ENCODE data around the gene GPC3. TPM values are rescaled to one million over a fixed set of nuclear protein-coding genes. Genes with fewer than 3 reads are reported as not detected.

Gene GPC3
- polyA plus RNA-seq, 4 donors = 980 to 2,545 (median 1,382) TPM

- DNase-seq (ENCODE audit: low read depth in 4 of 4, low spot score in 3 of 4) = no peak
Observed at GRCh38 chrX:133715715-133716114, 269.7 kb downstream of the GPC3 start.

- DNase-seq (ENCODE audit: low read depth in 4 of 4, low spot score in 3 of 4) = no peak
Observed at GRCh38 chrX:133709501-133709900, 275.9 kb downstream of the GPC3 start.

GRCh38 chrX:133706890-133707289 is 278.5 kb downstream of the GPC3 start:
- no peak for DNase-seq (ENCODE audit: low read depth in 4 of 4, low spot score in 3 of 4)

GRCh38 chrX:133702230-133702629 is 283.2 kb downstream of the GPC3 start:
- no peak for DNase-seq (ENCODE audit: low read depth in 4 of 4, low spot score in 3 of 4)

- DNase-seq (ENCODE audit: low read depth in 4 of 4, low spot score in 3 of 4) = no peak
Observed at GRCh38 chrX:133699023-133699728, 286.2 kb downstream of the GPC3 start.

GRCh38 chrX:133698298-133698697 is 287.1 kb downstream of the GPC3 start:
- DNase-seq (ENCODE audit: low read depth in 4 of 4, low spot score in 3 of 4) = no peak

- no peak for DNase-seq (ENCODE audit: low read depth in 4 of 4, low spot score in 3 of 4)
Observed at GRCh38 chrX:133697656-133698055, 287.7 kb downstream of the GPC3 start.

- no peak for DNase-seq (ENCODE audit: low read depth in 4 of 4, low spot score in 3 of 4)
Observed at GRCh38 chrX:133689997-133690599, 295.3 kb downstream of the GPC3 start.

GRCh38 chrX:133685822-133686221 is 299.6 kb downstream of the GPC3 start:
- no peak for DNase-seq (ENCODE audit: low read depth in 4 of 4, low spot score in 3 of 4)

- DNase-seq (ENCODE audit: low read depth in 4 of 4, low spot score in 3 of 4) = no peak
Observed at GRCh38 chrX:133681897-133682296, 303.5 kb downstream of the GPC3 start.

GRCh38 chrX:133681421-133681820 is 304.0 kb downstream of the GPC3 start:
- DNase-seq (ENCODE audit: low read depth in 4 of 4, low spot score in 3 of 4) = no peak

GRCh38 chrX:133677123-133678063 is 308.0 kb downstream of the GPC3 start:
- no peak for DNase-seq (ENCODE audit: low read depth in 4 of 4, low spot score in 3 of 4)

- no peak for DNase-seq (ENCODE audit: low read depth in 4 of 4, low spot score in 3 of 4)
Observed at GRCh38 chrX:133676344-133677122, 308.9 kb downstream of the GPC3 start.

GRCh38 chrX:133674726-133675470 is 310.5 kb downstream of the GPC3 start:
- no peak for DNase-seq (ENCODE audit: low read depth in 4 of 4, low spot score in 3 of 4)

GRCh38 chrX:133670383-133670782 is 315.0 kb downstream of the GPC3 start:
- peak in 3 of 4 donors; percentile 18 to 29 (median 24) for DNase-seq (ENCODE audit: low read depth in 4 of 4, low spot score in 3 of 4)

GRCh38 chrX:133669214-133669613 is 316.2 kb downstream of the GPC3 start:
- no peak for DNase-seq (ENCODE audit: low read depth in 4 of 4, low spot score in 3 of 4)

- DNase-seq (ENCODE audit: low read depth in 4 of 4, low spot score in 3 of 4) = no peak
Observed at GRCh38 chrX:133668225-133668931, 317.0 kb downstream of the GPC3 start.

- no peak for DNase-seq (ENCODE audit: low read depth in 4 of 4, low spot score in 3 of 4)
Observed at GRCh38 chrX:133666256-133666655, 319.1 kb downstream of the GPC3 start.

Measured in left renal pelvis (tissue), 4 donors.